Fibroblast of lung (primary cell): ENCODE results near the gene RUFY2.

Source experiments
- CTCF ChIP-seq, 2 donors: IDR thresholded peaks in 1 of 2; conservative IDR thresholded peaks in 1 of 2; 1 replicate in 1 of 2; 2 replicates in 1 of 2; pipeline ENCODE4 v1.5.1; 2011 to 2012; ENCODE audit warnings: low read length in 2 of 2, control low read depth in 1 of 2, inconsistent platforms in 1 of 2, low read depth in 1 of 2, mild to moderate bottlenecking in 1 of 2
- EZH2 ChIP-seq: IDR thresholded peaks from 2 replicates; pipeline ENCODE4 v1.5.1; 2012; ENCODE audit warnings: low read length, control low read depth, mild to moderate bottlenecking; ENCODE audit errors: missing control alignments

- TF ChIP-seq CTCF (conservative IDR thresholded peaks at IDR 0.05 in 1 of 2, IDR thresholded peaks at IDR 0.05 in 1 of 2; ENCODE audit: low read depth in 1 of 2, low read length in 2 of 2) (no peak), EZH2 (no peak)
Observed at GRCh38 chr10:68342909-68343516, 64.1 kb downstream of the RUFY2 start.
